ENCODE results near the gene WDR37. TPM values are rescaled to one million over a fixed set of nuclear protein-coding genes. Genes with fewer than 3 reads are reported as not detected.

WDR37 gene
- polyA plus RNA-seq, 1 donor (not counting 4 experiments of a cell fraction or from before 2014, with no cell fraction given): 16.0 TPM

DNA sequence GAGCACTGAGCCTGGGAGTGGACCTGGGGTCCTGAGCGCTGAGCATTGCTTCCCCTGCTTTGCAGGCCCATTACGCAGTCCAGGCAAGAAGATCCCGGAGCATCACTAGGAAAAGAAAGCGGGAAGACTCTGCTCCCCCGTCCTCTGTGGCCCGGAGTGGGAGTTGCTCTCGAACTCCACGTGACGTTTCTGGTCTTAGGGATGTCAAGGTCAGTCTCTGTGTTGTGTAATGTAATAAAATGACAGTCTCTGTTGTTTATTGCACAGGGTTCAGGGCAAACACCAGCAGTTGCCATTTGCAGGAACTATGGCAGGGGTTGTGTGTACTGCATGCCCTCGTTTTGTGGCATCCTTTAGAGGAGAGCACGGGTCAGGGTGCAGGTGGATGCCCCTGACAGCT, 40.5 kb upstream of the WDR37 start:
- H3K4me1 ChIP-seq (ENCODE audit: control insufficient read depth, extremely low read depth, insufficient read depth, low read length): no peaks in the 10 kb centered on the region
- no peak overlapping the region for H3K9ac ChIP-seq (ENCODE audit: control insufficient read depth, extremely low read depth, insufficient read depth, low read length)
- dilution Hi-C loops (cut with MboI; ENCODE audit: extremely low pct_ligation_motif_present, low sequenced_read_pairs): no loop called here
- no peak for DNase-seq (ENCODE audit: low read depth, low spot score)
- no peak overlapping the region for H3K4me3 ChIP-seq (ENCODE audit: control insufficient read depth in 2 of 3, extremely low read depth in 1 of 3, insufficient read depth in 2 of 3, low read depth in 1 of 3, low read length in 3 of 3)
- H3K9me1 ChIP-seq (ENCODE audit: control insufficient read depth, extremely low read depth, insufficient read depth, low read length): no peaks in the 10 kb centered on the region
- no peaks in the 10 kb centered on the region for H3K9me3 ChIP-seq (ENCODE audit: control insufficient read depth, low read depth, low read length)
- H2AFZ ChIP-seq (ENCODE audit: control insufficient read depth, low read length): no peak overlapping the region
- H3K4me2 ChIP-seq (ENCODE audit: control insufficient read depth, extremely low read depth, insufficient read depth, low read depth, low read length): no peak overlapping the region
- H3K36me3 ChIP-seq (ENCODE audit: control insufficient read depth in 2 of 2, extremely low read depth in 1 of 2, insufficient read depth in 2 of 2, low read length in 2 of 2): peaks cover 42 to 55% of the 10 kb centered on the region in 2 experiments
- FAIRE-seq: no peak
- TF ChIP-seq, protein P1, sequence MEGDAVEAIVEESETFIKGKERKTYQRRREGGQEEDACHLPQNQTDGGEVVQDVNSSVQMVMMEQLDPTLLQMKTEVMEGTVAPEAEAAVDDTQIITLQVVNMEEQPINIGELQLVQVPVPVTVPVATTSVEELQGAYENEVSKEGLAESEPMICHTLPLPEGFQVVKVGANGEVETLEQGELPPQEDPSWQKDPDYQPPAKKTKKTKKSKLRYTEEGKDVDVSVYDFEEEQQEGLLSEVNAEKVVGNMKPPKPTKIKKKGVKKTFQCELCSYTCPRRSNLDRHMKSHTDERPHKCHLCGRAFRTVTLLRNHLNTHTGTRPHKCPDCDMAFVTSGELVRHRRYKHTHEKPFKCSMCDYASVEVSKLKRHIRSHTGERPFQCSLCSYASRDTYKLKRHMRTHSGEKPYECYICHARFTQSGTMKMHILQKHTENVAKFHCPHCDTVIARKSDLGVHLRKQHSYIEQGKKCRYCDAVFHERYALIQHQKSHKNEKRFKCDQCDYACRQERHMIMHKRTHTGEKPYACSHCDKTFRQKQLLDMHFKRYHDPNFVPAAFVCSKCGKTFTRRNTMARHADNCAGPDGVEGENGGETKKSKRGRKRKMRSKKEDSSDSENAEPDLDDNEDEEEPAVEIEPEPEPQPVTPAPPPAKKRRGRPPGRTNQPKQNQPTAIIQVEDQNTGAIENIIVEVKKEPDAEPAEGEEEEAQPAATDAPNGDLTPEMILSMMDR (optimal IDR thresholded peaks at IDR 0.05 in 1 of 3, IDR thresholded peaks at IDR 0.05 in 1 of 3, conservative IDR thresholded peaks at IDR 0.05 in 1 of 3; ENCODE audit: extremely low read depth in 1 of 3, insufficient read depth in 2 of 3, low read length in 3 of 3): no peak
- TF ChIP-seq EZH2 (IDR thresholded peaks at IDR 0.05; ENCODE audit: low read length): no peak
- H3K27ac ChIP-seq (ENCODE audit: control insufficient read depth, insufficient read depth, low read length): no peak overlapping the region
- peaks cover 4% of the 10 kb centered on the region for H3K79me2 ChIP-seq (ENCODE audit: control insufficient read depth, insufficient read depth, low read length)
- H3K27me3 ChIP-seq (ENCODE audit: control insufficient read depth, extremely low read depth, insufficient read depth, low read length): no peaks in the 10 kb centered on the region
- H4K20me1 ChIP-seq (ENCODE audit: control insufficient read depth, extremely low read depth, insufficient read depth, low read length): no peaks in the 10 kb centered on the region

DNA sequence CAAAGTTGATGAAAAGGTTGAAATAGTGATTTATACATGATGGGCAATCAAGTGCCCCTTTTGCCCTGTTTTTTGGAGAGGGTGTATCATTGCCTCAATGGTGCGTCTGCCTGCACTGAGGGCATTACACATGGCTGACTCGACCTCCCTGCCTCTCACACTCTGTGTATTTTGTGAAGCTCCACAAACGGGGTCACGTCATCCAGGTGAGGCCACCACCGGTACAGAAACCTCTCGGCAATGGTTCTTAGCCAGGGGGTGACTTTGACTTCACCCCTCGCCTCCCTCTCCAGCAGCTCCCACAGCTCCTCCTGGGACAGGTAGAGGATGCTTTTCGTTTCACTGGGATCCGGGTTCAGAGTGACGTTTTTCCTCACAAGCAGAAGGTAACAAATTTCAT, 36.8 kb upstream of the WDR37 start:
- FAIRE-seq: no peak
- no peak overlapping the region for H3K4me2 ChIP-seq (ENCODE audit: control insufficient read depth, extremely low read depth, insufficient read depth, low read depth, low read length)
- H3K4me1 ChIP-seq (ENCODE audit: control insufficient read depth, extremely low read depth, insufficient read depth, low read length): no peaks in the 10 kb centered on the region
- no peak overlapping the region for H2AFZ ChIP-seq (ENCODE audit: control insufficient read depth, low read length)
- H3K9me1 ChIP-seq (ENCODE audit: control insufficient read depth, extremely low read depth, insufficient read depth, low read length): no peaks in the 10 kb centered on the region
- H4K20me1 ChIP-seq (ENCODE audit: control insufficient read depth, extremely low read depth, insufficient read depth, low read length): no peaks in the 10 kb centered on the region
- no peak for DNase-seq (ENCODE audit: low read depth, low spot score)
- no peaks in the 10 kb centered on the region for H3K9me3 ChIP-seq (ENCODE audit: control insufficient read depth, low read depth, low read length)
- dilution Hi-C loops (cut with MboI; ENCODE audit: extremely low pct_ligation_motif_present, low sequenced_read_pairs): no loop called here
- H3K27ac ChIP-seq (ENCODE audit: control insufficient read depth, insufficient read depth, low read length): no peak overlapping the region
- TF ChIP-seq, protein P1 (optimal IDR thresholded peaks at IDR 0.05 in 1 of 3, IDR thresholded peaks at IDR 0.05 in 1 of 3, conservative IDR thresholded peaks at IDR 0.05 in 1 of 3; ENCODE audit: extremely low read depth in 1 of 3, insufficient read depth in 2 of 3, low read length in 3 of 3): no peak
- TF ChIP-seq EZH2 (IDR thresholded peaks at IDR 0.05; ENCODE audit: low read length): no peak
- no peak overlapping the region for H3K4me3 ChIP-seq (ENCODE audit: control insufficient read depth in 2 of 3, extremely low read depth in 1 of 3, insufficient read depth in 2 of 3, low read depth in 1 of 3, low read length in 3 of 3)
- H3K79me2 ChIP-seq (ENCODE audit: control insufficient read depth, insufficient read depth, low read length): peaks cover 2% of the 10 kb centered on the region
- H3K36me3 ChIP-seq (ENCODE audit: control insufficient read depth in 2 of 2, extremely low read depth in 1 of 2, insufficient read depth in 2 of 2, low read length in 2 of 2): peaks cover 25 to 38% of the 10 kb centered on the region in 2 experiments
- H3K27me3 ChIP-seq (ENCODE audit: control insufficient read depth, extremely low read depth, insufficient read depth, low read length): no peaks in the 10 kb centered on the region
- no peak overlapping the region for H3K9ac ChIP-seq (ENCODE audit: control insufficient read depth, extremely low read depth, insufficient read depth, low read length)
